Measurements from ENCODE around the gene WWOX. TPM values are rescaled to one million over a fixed set of nuclear protein-coding genes. Genes with fewer than 3 reads are reported as not detected.

The WWOX gene
- total RNA-seq, 5 donors from 2014 or later (not counting 1 experiment from before 2014, with no cell fraction given), result 21.2 to 26.0 (median 22.6) TPM

DNA sequence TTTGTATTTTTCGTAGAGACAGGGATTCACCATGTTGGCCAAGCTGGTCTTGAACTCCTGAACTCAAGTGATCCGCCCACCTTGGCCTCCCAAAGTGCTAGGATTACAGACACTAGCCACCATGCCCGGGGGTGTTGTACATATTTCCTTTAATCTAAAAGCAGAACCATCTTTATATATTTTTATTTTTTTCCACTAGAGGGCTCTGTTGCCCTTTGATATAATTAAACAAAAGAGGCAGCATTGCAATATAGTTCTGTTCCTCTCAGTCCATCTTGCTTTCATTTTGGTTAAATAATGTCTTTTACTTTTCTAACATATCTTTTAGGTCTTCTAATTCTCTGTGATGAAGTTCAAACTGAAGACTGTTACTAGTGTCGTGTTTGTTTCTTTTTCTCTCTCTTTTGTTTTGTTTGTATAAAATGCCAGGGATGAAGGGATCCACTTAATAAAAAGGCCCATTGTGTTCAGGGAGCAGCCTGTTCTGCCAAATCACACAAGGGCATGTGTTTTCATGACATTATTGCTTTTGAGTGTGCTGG is 23.4 kb downstream of the WWOX start:
- Mint-ChIP-seq H3K27me3 (no peaks in the 10 kb centered on the region), H3K9me3 (no peaks in the 10 kb centered on the region), H3K27ac (peak overlapping the region in 1 of 2 donors; percentile 81), H3K4me3 (no peak overlapping the region), H3K36me3 (peaks cover 20% of the 10 kb centered on the region), H3K4me1 (peaks cover 3 to 6% (median 3%) of the 10 kb centered on the region in 3 donors)
- CTCF ChIA-PET, result interaction anchor here in 1 of 2 donors (1.0 kb wide), 1 partner anchor 1479 kb away, joined by 3 read pairs; no protein-coding TSS in a partner anchor
- ATAC-seq (replicated peaks in 1 of 4) (peak; percentile 58 to 75 (median 62)), DNase-seq (peak in 3 of 35 experiments; percentile 5 to 61 (median 6))
- no peaks in the 10 kb centered on the region for H3K9me3 ChIP-seq
- POLR2A ChIA-PET, result no interaction called here
- H3K27ac ChIP-seq (ENCODE audit: low read length), result no peak overlapping the region
- no peaks in the 10 kb centered on the region for H3K27me3 ChIP-seq (replicated peaks in 1 of 2; ENCODE audit: control insufficient read depth in 2 of 2, extremely low read depth in 1 of 2, insufficient read depth in 2 of 2, low read length in 1 of 2)
- WGBS (ENCODE audit: insufficient coverage), result 43% methylated on average over 2 of the region's 4 CpGs
- H3K4me3 ChIP-seq (ENCODE audit: control insufficient read depth in 1 of 2, extremely low read depth in 1 of 2, low read length in 1 of 2), result no peak overlapping the region
- H3K4me1 ChIP-seq (ENCODE audit: control insufficient read depth in 1 of 2, extremely low read depth in 1 of 2, insufficient read depth in 2 of 2, low read length in 2 of 2), result no peaks in the 10 kb centered on the region
- H3K36me3 ChIP-seq (ENCODE audit: control insufficient read depth in 2 of 2, extremely low read depth in 1 of 2, insufficient read depth in 1 of 2, low read length in 1 of 2), result peaks cover 5 to 15% of the 10 kb centered on the region in 2 donors

DNA sequence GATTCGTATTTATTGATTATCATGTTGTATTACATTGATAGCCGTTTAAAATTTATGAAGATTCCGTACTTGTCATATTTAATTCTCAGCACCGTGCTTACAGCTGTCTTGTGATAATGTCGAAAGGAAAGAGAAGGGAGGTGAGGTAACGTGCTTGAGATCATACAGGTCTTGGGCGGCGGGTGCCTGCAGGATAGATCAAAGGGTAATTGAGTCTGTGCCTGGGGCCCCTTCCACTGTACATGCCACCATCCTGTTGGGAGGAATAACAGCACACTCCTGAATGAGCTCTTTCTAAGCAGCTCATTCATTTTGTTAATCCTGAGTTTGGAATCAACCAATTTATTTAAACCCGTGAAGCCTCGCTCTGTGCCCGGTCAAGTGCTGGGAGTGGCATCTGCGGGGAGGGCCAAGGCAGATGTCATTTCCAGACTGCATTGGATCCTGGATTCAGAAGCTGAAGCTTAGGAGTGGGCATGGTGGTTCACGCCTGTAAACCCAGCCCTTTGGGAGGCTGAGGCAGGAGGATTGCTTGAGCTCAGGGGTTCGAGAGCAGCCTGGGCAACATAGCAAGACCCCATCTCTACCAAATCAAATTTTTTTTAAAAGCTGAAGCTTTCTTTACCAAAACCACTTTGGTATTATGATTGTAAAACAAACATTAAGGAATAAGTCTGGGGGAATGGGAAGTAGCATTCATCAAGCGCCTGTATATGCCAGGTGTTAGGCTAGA is 25.8 kb downstream of the WWOX start:
- Mint-ChIP-seq H3K9me3 (peaks cover 0 to 7% (median 0%) of the 10 kb centered on the region in 3 donors), H3K4me3 (no peak overlapping the region), H3K36me3 (peaks cover 31% of the 10 kb centered on the region), H3K27me3 (no peaks in the 10 kb centered on the region), H3K4me1 (peaks cover 3 to 6% (median 3%) of the 10 kb centered on the region in 3 donors), H3K27ac (no peak overlapping the region)
- H3K9me3 ChIP-seq, result no peaks in the 10 kb centered on the region
- H3K4me1 ChIP-seq (ENCODE audit: control insufficient read depth in 1 of 2, extremely low read depth in 1 of 2, insufficient read depth in 2 of 2, low read length in 2 of 2), result no peaks in the 10 kb centered on the region
- no peak for DNase-seq
- H3K4me3 ChIP-seq (ENCODE audit: control insufficient read depth in 1 of 2, extremely low read depth in 1 of 2, low read length in 1 of 2), result no peak overlapping the region
- H3K36me3 ChIP-seq (ENCODE audit: control insufficient read depth in 2 of 2, extremely low read depth in 1 of 2, insufficient read depth in 1 of 2, low read length in 1 of 2), result no peaks in the 10 kb centered on the region
- WGBS (ENCODE audit: insufficient coverage), result 94% methylated on average over 7 of the region's 15 CpGs
- H3K27ac ChIP-seq (ENCODE audit: low read length), result no peak overlapping the region
- CTCF ChIA-PET, result interaction anchor here in 1 of 2 donors (0.6 to 1.4 kb wide), 4 partner anchors 10 to 1717 kb away, joined by 3 to 5 read pairs (median 3); no protein-coding TSS in a partner anchor
- ATAC-seq (replicated peaks in 1 of 4), result no peak
- no peaks in the 10 kb centered on the region for H3K27me3 ChIP-seq (replicated peaks in 1 of 2; ENCODE audit: control insufficient read depth in 2 of 2, extremely low read depth in 1 of 2, insufficient read depth in 2 of 2, low read length in 1 of 2)
- POLR2A ChIA-PET, result interaction anchor here in 1 of 2 donors (0.6 kb wide), 1 partner anchor 13 kb away, joined by 5 read pairs; no protein-coding TSS in a partner anchor

DNA sequence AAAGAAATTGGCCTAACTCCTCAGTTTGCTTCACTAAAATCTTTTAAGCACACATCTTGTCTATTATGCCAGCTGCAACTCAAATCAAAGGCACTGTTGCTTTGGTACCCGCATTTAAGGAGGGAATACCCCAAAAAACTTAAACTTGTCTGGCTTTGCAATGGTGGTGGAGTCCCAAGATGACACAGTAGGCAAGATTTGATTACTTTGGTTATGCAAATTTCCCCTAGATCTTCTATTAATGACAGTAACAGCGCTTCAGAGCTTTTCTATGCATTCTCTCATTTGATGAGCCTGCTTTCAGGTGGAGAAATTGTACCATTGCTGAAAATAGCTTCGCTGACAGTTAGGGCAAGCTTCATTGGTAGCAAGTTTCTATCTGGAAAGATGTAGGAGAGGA is 27.2 kb downstream of the WWOX start:
- H3K27ac ChIP-seq (ENCODE audit: low read length), result no peak overlapping the region
- Mint-ChIP-seq H3K27ac (no peak overlapping the region), H3K36me3 (peaks cover 35% of the 10 kb centered on the region), H3K27me3 (no peaks in the 10 kb centered on the region), H3K9me3 (peaks cover 0 to 7% (median 0%) of the 10 kb centered on the region in 3 donors), H3K4me1 (peaks cover 3 to 6% (median 3%) of the 10 kb centered on the region in 3 donors), H3K4me3 (no peak overlapping the region)
- no peaks in the 10 kb centered on the region for H3K4me1 ChIP-seq (ENCODE audit: control insufficient read depth in 1 of 2, extremely low read depth in 1 of 2, insufficient read depth in 2 of 2, low read length in 2 of 2)
- CTCF ChIA-PET, result interaction anchor here (0.6 kb wide), 2 partner anchors 14 to 1443 kb away, joined by 3 read pairs; no protein-coding TSS in a partner anchor
- no peaks in the 10 kb centered on the region for H3K27me3 ChIP-seq (replicated peaks in 1 of 2; ENCODE audit: control insufficient read depth in 2 of 2, extremely low read depth in 1 of 2, insufficient read depth in 2 of 2, low read length in 1 of 2)
- POLR2A ChIA-PET, result no interaction called here
- DNase-seq (no peak), ATAC-seq (replicated peaks in 1 of 4) (no peak)
- no peaks in the 10 kb centered on the region for H3K9me3 ChIP-seq
- H3K36me3 ChIP-seq (ENCODE audit: control insufficient read depth in 2 of 2, extremely low read depth in 1 of 2, insufficient read depth in 1 of 2, low read length in 1 of 2), result no peaks in the 10 kb centered on the region
- H3K4me3 ChIP-seq (ENCODE audit: control insufficient read depth in 1 of 2, extremely low read depth in 1 of 2, low read length in 1 of 2), result no peak overlapping the region
- 90% methylated on average over 2 of the region's 3 CpGs for WGBS (ENCODE audit: insufficient coverage)

DNA sequence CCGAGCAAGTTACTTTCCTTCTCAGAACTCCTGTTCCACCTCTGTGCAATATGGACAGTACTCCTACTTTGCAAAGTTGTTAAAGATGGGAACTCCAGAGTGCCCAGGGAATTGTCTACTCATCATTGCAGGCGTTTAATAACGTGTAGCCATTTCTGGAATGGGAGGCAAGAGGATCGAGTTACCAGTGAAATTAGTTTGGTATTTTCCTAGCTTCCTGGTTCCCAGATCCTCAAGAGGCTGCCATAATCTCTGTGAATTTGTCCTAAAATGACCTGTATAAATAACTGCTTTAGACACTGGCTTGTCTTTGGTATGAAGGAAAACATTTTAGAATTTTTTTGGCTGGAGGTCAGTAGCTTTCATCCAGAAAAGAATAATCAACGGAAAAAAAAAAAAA is 27.7 kb downstream of the WWOX start:
- 82% methylated on average over 3 of the region's 5 CpGs for WGBS (ENCODE audit: insufficient coverage)
- no peaks in the 10 kb centered on the region for H3K4me1 ChIP-seq (ENCODE audit: control insufficient read depth in 1 of 2, extremely low read depth in 1 of 2, insufficient read depth in 2 of 2, low read length in 2 of 2)
- no peak overlapping the region for H3K4me3 ChIP-seq (ENCODE audit: control insufficient read depth in 1 of 2, extremely low read depth in 1 of 2, low read length in 1 of 2)
- H3K9me3 ChIP-seq, result no peaks in the 10 kb centered on the region
- H3K4me1 Mint-ChIP-seq, result peaks cover 3 to 6% (median 3%) of the 10 kb centered on the region in 3 donors
- ATAC-seq (replicated peaks in 1 of 4), result no peak
- no peak overlapping the region for H3K27ac ChIP-seq (ENCODE audit: low read length)
- H3K4me3 Mint-ChIP-seq, result no peak overlapping the region
- H3K9me3 Mint-ChIP-seq, result peaks cover 0 to 7% (median 0%) of the 10 kb centered on the region in 3 donors
- ChIA-PET CTCF (interaction anchor here (0.6 kb wide), 2 partner anchors 15 to 1442 kb away, joined by 3 read pairs; no protein-coding TSS in a partner anchor), POLR2A (no interaction called here)
- H3K36me3 ChIP-seq (ENCODE audit: control insufficient read depth in 2 of 2, extremely low read depth in 1 of 2, insufficient read depth in 1 of 2, low read length in 1 of 2), result no peaks in the 10 kb centered on the region
- DNase-seq, result no peak
- H3K27me3 ChIP-seq (replicated peaks in 1 of 2; ENCODE audit: control insufficient read depth in 2 of 2, extremely low read depth in 1 of 2, insufficient read depth in 2 of 2, low read length in 1 of 2), result no peaks in the 10 kb centered on the region
- no peaks in the 10 kb centered on the region for H3K27me3 Mint-ChIP-seq
- H3K27ac Mint-ChIP-seq, result no peak overlapping the region
- H3K36me3 Mint-ChIP-seq, result peaks cover 36% of the 10 kb centered on the region

DNA sequence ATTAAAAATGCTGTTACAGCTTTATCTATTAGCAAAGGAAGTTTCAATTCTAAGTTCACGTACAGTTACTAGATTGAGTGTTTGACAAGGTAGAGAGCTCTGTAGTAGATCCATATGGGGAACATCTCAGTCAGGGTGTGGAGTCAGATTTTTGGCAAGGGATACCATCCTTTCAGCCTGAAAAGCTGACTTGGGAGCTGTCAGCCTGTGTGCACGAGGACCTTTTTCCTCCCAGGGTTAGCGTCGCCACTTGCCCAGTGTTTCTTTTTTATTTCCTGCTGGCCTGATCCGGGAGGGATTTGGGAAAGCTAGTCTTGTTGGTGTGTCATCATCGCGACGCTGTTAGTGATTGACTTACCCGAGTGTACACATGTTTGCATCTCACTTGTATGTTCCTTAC is 29.5 kb downstream of the WWOX start:
- Mint-ChIP-seq H3K36me3 (peaks cover 46% of the 10 kb centered on the region), H3K9me3 (peaks cover 0 to 7% (median 0%) of the 10 kb centered on the region in 3 donors), H3K27me3 (no peaks in the 10 kb centered on the region), H3K27ac (no peak overlapping the region), H3K4me1 (no peaks in the 10 kb centered on the region), H3K4me3 (no peak overlapping the region)
- H3K27ac ChIP-seq (ENCODE audit: low read length), result no peak overlapping the region
- no peaks in the 10 kb centered on the region for H3K27me3 ChIP-seq (replicated peaks in 1 of 2; ENCODE audit: control insufficient read depth in 2 of 2, extremely low read depth in 1 of 2, insufficient read depth in 2 of 2, low read length in 1 of 2)
- no peaks in the 10 kb centered on the region for H3K4me1 ChIP-seq (ENCODE audit: control insufficient read depth in 1 of 2, extremely low read depth in 1 of 2, insufficient read depth in 2 of 2, low read length in 2 of 2)
- DNase-seq (no peak), ATAC-seq (replicated peaks in 1 of 4) (no peak)
- ChIA-PET CTCF (no interaction called here), POLR2A (no interaction called here)
- WGBS (ENCODE audit: insufficient coverage), result 96% methylated on average over 5 of the region's 9 CpGs
- no peaks in the 10 kb centered on the region for H3K36me3 ChIP-seq (ENCODE audit: control insufficient read depth in 2 of 2, extremely low read depth in 1 of 2, insufficient read depth in 1 of 2, low read length in 1 of 2)
- H3K4me3 ChIP-seq (ENCODE audit: control insufficient read depth in 1 of 2, extremely low read depth in 1 of 2, low read length in 1 of 2), result no peak overlapping the region
- no peaks in the 10 kb centered on the region for H3K9me3 ChIP-seq

DNA sequence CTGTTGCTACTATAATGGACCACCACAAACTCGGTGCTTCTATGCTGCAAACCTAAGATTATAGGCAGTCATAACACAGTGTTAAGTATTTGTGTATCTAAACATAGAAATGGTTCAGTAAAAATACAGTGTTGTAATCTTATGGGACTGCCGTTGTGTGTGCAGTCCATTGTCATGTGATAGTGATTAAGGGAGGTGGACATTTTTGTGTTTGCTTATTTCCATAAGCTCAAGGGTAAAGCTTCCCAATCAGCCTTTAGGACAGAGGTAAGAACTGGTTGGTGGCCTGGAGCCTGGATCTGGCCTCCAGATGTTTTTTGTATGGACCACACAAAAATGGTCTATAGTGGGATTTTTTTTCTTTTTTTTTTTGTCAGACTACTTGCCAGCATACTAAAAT is 29.9 kb downstream of the WWOX start:
- no CpG with 5 or more reads among the region's 2 CpGs for WGBS (ENCODE audit: insufficient coverage)
- Mint-ChIP-seq H3K27ac (no peak overlapping the region), H3K4me3 (no peak overlapping the region), H3K4me1 (peaks cover under 1% of the 10 kb centered on the region in 3 donors), H3K9me3 (peaks cover 0 to 7% (median 0%) of the 10 kb centered on the region in 3 donors), H3K27me3 (no peaks in the 10 kb centered on the region), H3K36me3 (peaks cover 47% of the 10 kb centered on the region)
- ATAC-seq (replicated peaks in 1 of 4), result no peak
- H3K27ac ChIP-seq (ENCODE audit: low read length), result no peak overlapping the region
- H3K36me3 ChIP-seq (ENCODE audit: control insufficient read depth in 2 of 2, extremely low read depth in 1 of 2, insufficient read depth in 1 of 2, low read length in 1 of 2), result no peaks in the 10 kb centered on the region
- no peaks in the 10 kb centered on the region for H3K9me3 ChIP-seq
- H3K4me1 ChIP-seq (ENCODE audit: control insufficient read depth in 1 of 2, extremely low read depth in 1 of 2, insufficient read depth in 2 of 2, low read length in 2 of 2), result no peaks in the 10 kb centered on the region
- H3K27me3 ChIP-seq (replicated peaks in 1 of 2; ENCODE audit: control insufficient read depth in 2 of 2, extremely low read depth in 1 of 2, insufficient read depth in 2 of 2, low read length in 1 of 2), result no peaks in the 10 kb centered on the region
- no peak for DNase-seq
- no peak overlapping the region for H3K4me3 ChIP-seq (ENCODE audit: control insufficient read depth in 1 of 2, extremely low read depth in 1 of 2, low read length in 1 of 2)
- CTCF ChIA-PET, result no interaction called here
- POLR2A ChIA-PET, result no interaction called here
